ENCODE results near the gene FTSJ3.
A peak's percentile ranks its signal among the peaks of the same experiment; 100 is the strongest.
"Not testable (repeated sequence)": the region's sequence is repeated elsewhere in the genome, so short reads cannot be mapped to it uniquely, and the experiment has no call there.

FTSJ3 gene

GRCh38 chr17:63827002-63827800 lies at the start of gene FTSJ3, which contains the start of gene PSMC5:
Gene FTSJ3 (minus strand): TSS chr17:63827663. CDS start chr17:63826902, 761 bp downstream.
Gene PSMC5 (plus strand): TSS chr17:63827431. CDS start chr17:63827491, 60 bp downstream.
- DNase-seq = peak; percentile 91

- not testable (repeated sequence) for DNase-seq
These were observed 47.2 kb upstream of the FTSJ3 start for GRCh38 chr17:63874693-63875092.

- DNase-seq = not testable (repeated sequence)
These were observed 46.7 kb upstream of the FTSJ3 start for GRCh38 chr17:63874061-63874626.

- DNase-seq = not testable (repeated sequence)
These were observed 46.1 kb upstream of the FTSJ3 start, which contains the start of gene CSH2 for GRCh38 chr17:63873577-63873976. Gene CSH2 (minus strand): TSS chr17:63873677. CDS start chr17:63873614, 63 bp downstream.

- not testable (repeated sequence) for DNase-seq
These were observed 44.3 kb upstream of the FTSJ3 start for GRCh38 chr17:63871646-63872365.

- DNase-seq = not testable (repeated sequence)
These were observed 42.8 kb upstream of the FTSJ3 start for GRCh38 chr17:63870292-63870665.

- DNase-seq = not testable (repeated sequence)
These were observed 42.2 kb upstream of the FTSJ3 start for GRCh38 chr17:63869491-63870291.

GRCh38 chr17:63866625-63867024 lies 39.2 kb upstream of the FTSJ3 start:
- DNase-seq = not testable (repeated sequence)

- DNase-seq = no peak
These were observed 31.8 kb upstream of the FTSJ3 start for GRCh38 chr17:63859257-63859656.

- DNase-seq = not testable (repeated sequence)
These were observed 29.0 kb upstream of the FTSJ3 start for GRCh38 chr17:63856425-63856824.

- no peak for DNase-seq
These were observed 27.7 kb upstream of the FTSJ3 start for GRCh38 chr17:63855185-63855584.

GRCh38 chr17:63854709-63855108 lies 27.2 kb upstream of the FTSJ3 start:
- DNase-seq = no peak

GRCh38 chr17:63853260-63853659 lies 25.8 kb upstream of the FTSJ3 start:
- no peak for DNase-seq

GRCh38 chr17:63850401-63850800 lies 22.9 kb upstream of the FTSJ3 start:
- DNase-seq = no peak

GRCh38 chr17:63848834-63849689 lies 21.6 kb upstream of the FTSJ3 start:
- peak; percentile 97 to 98 for DNase-seq

- DNase-seq = no peak
These were observed 20.2 kb upstream of the FTSJ3 start for GRCh38 chr17:63847525-63848249.

- DNase-seq = no peak
These were observed 18.0 kb upstream of the FTSJ3 start for GRCh38 chr17:63845509-63845908.

- no peak for DNase-seq
These were observed 16.6 kb upstream of the FTSJ3 start for GRCh38 chr17:63843910-63844677.

- not testable (repeated sequence) for DNase-seq
These were observed 16.0 kb upstream of the FTSJ3 start for GRCh38 chr17:63843387-63843888.

Measured in stimulated activated CD4-positive, alpha-beta T cell treated with anti-CD3 and anti-CD28 coated beads, Interleukin-2, amount 100 ng/mL, for 48 hours (primary cell).